OCI-LY3 (cell line): Measurements from ENCODE around the gene INPP5A.

Experiments
- EZH2phosphoT487 ChIP-seq: fragments of 200-600 bp; shearing (Covaris generic); IDR thresholded peaks from 2 replicates; pipeline ENCODE4 v1.6.1; 2018; ENCODE audit warnings: antibody characterized with exemption, mixed run types, low read depth
- TF ChIP-seq, protein P1 (sequence below): fragments of 200-600, 300-600 bp; sonication (generic); IDR thresholded peaks from 2 replicates; pipeline ENCODE4 v1.5.1; 2014; ENCODE audit warnings: antibody characterized with exemption, low read length, low read depth

DNA sequence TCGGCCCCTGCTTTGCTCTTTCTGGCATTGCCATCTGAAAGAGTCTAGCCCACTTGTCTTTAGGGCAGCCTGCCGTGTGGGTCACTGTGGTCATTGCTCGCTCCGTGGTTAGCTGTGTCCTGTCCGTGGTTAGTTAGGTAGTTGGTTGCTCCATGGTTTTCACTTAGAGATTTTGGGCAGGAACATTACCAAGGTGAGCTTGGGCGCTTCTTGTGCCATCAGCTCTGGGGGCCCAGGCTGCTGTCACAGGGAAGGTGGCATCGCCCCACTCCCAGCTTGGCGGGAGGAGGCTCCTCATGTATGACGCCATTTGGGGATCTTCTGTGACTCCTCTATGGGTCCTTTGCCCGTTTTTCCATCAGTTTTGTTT, 53.1 kb downstream of the INPP5A start:
- TF ChIP-seq, protein P1, sequence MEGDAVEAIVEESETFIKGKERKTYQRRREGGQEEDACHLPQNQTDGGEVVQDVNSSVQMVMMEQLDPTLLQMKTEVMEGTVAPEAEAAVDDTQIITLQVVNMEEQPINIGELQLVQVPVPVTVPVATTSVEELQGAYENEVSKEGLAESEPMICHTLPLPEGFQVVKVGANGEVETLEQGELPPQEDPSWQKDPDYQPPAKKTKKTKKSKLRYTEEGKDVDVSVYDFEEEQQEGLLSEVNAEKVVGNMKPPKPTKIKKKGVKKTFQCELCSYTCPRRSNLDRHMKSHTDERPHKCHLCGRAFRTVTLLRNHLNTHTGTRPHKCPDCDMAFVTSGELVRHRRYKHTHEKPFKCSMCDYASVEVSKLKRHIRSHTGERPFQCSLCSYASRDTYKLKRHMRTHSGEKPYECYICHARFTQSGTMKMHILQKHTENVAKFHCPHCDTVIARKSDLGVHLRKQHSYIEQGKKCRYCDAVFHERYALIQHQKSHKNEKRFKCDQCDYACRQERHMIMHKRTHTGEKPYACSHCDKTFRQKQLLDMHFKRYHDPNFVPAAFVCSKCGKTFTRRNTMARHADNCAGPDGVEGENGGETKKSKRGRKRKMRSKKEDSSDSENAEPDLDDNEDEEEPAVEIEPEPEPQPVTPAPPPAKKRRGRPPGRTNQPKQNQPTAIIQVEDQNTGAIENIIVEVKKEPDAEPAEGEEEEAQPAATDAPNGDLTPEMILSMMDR = no peak
- TF ChIP-seq EZH2phosphoT487 = no peak
